Neuronal stem cell (in vitro differentiated cells): ENCODE data around the gene RBM43.
"Not testable (repeated sequence)": the region's sequence is repeated elsewhere in the genome, so short reads cannot be mapped to it uniquely, and the experiment has no call there.

Experiments used
- DNase-seq: peaks from one replicate; pipeline ENCODE4 v3.0.0-alpha.2; 2013; ENCODE audit warnings: low spot score
- H2AFZ ChIP-seq: one replicate; pipeline ENCODE4 v1.6.1; 2013; ENCODE audit warnings: mild to moderate bottlenecking, low read length, inconsistent platforms
- H2AK5ac ChIP-seq: 2 replicates; pipeline ENCODE4 v1.6.1; 2013; ENCODE audit warnings: low read depth, mild to moderate bottlenecking, inconsistent platforms, low read length, moderate library complexity, mixed read lengths
- H2BK120ac ChIP-seq: 2 replicates; pipeline ENCODE4 v1.6.1; 2013; ENCODE audit warnings: low read depth, mild to moderate bottlenecking, inconsistent platforms, low read length, moderate library complexity, mixed read lengths
- H2BK12ac ChIP-seq: one replicate; pipeline ENCODE4 v1.6.1; 2013; ENCODE audit warnings: low read length, inconsistent platforms
- H2BK15ac ChIP-seq: 2 replicates; pipeline ENCODE4 v1.6.1; 2013; ENCODE audit warnings: mild to moderate bottlenecking, low read length, inconsistent platforms, mixed read lengths
- H2BK5ac ChIP-seq: one replicate; pipeline ENCODE4 v1.6.1; 2013; ENCODE audit warnings: inconsistent platforms, mild to moderate bottlenecking, low read length, moderate library complexity
- H3K14ac ChIP-seq: one replicate; pipeline ENCODE4 v1.6.1; 2013; ENCODE audit warnings: low read length, inconsistent platforms
- H3K18ac ChIP-seq: 2 replicates; pipeline ENCODE4 v1.6.1; 2013; ENCODE audit warnings: low read length, inconsistent platforms
- H3K23ac ChIP-seq: 2 replicates; pipeline ENCODE4 v1.6.1; 2013; ENCODE audit warnings: low read depth, mild to moderate bottlenecking, mixed read lengths, low read length, inconsistent platforms; ENCODE audit not compliant: poor library complexity
- H3K27ac ChIP-seq: replicated peaks from 3 replicates; pipeline ENCODE4 v1.5.1; 2013; ENCODE audit warnings: low read length, inconsistent platforms
- H3K27me3 ChIP-seq, 3 experiments: 2 replicates each; pipeline ENCODE4 v1.6.1; 2013; ENCODE audit warnings: low read length in 3 of 3, mild to moderate bottlenecking in 2 of 3, inconsistent platforms in 1 of 3, low read depth in 1 of 3, mixed read lengths in 1 of 3, moderate library complexity in 1 of 3; ENCODE audit not compliant: control insufficient read depth in 3 of 3, insufficient read depth in 3 of 3
- H3K36me3 ChIP-seq, 2 donors: replicated peaks in 1 of 2; 2 replicates each; pipeline ENCODE4 v1.6.1; 2013; ENCODE audit warnings: low read length in 2 of 2; ENCODE audit not compliant: control insufficient read depth in 2 of 2, insufficient read depth in 2 of 2
- H3K4ac ChIP-seq: 2 replicates; pipeline ENCODE4 v1.6.1; 2013; ENCODE audit warnings: inconsistent platforms, mild to moderate bottlenecking, low read length, moderate library complexity
- H3K4me1 ChIP-seq, 2 donors: 1 replicate in 1 of 2; 2 replicates in 1 of 2; pipeline ENCODE4 v1.6.1; 2013; ENCODE audit warnings: low read length in 2 of 2, low read depth in 1 of 2; ENCODE audit not compliant: control insufficient read depth in 2 of 2, insufficient read depth in 1 of 2
- H3K4me2 ChIP-seq: one replicate; pipeline ENCODE4 v1.6.1; 2013; ENCODE audit warnings: mild to moderate bottlenecking, low read length, inconsistent platforms; ENCODE audit not compliant: insufficient read depth, poor library complexity, severe bottlenecking
- H3K4me3 ChIP-seq, 2 donors: 2 replicates each; pipeline ENCODE4 v1.5.1; 2013; ENCODE audit warnings: low read length in 2 of 2, mild to moderate bottlenecking in 2 of 2, inconsistent platforms in 1 of 2, moderate library complexity in 1 of 2
- H3K79me1 ChIP-seq: one replicate; pipeline ENCODE4 v1.6.1; 2013; ENCODE audit warnings: low read depth, mild to moderate bottlenecking, inconsistent platforms, low read length, moderate library complexity
- H3K9ac ChIP-seq: one replicate; pipeline ENCODE4 v1.6.1; 2013; ENCODE audit warnings: mild to moderate bottlenecking, low read depth, low read length, inconsistent platforms; ENCODE audit not compliant: poor library complexity
- H3K9me3 ChIP-seq, 2 donors: replicated peaks in 1 of 2; 2 replicates each; pipeline versions ENCODE3 to v1.6.1; 2013; ENCODE audit warnings: low read length in 2 of 2, mild to moderate bottlenecking in 2 of 2, inconsistent platforms in 1 of 2, low read depth in 1 of 2, mixed read lengths in 1 of 2, moderate library complexity in 1 of 2; ENCODE audit not compliant: control insufficient read depth in 2 of 2, insufficient read depth in 1 of 2
- H4K8ac ChIP-seq: one replicate; pipeline ENCODE4 v1.6.1; 2013; ENCODE audit warnings: low read depth, mild to moderate bottlenecking, inconsistent platforms, low read length, moderate library complexity
- H4K91ac ChIP-seq: one replicate; pipeline ENCODE4 v1.6.1; 2013; ENCODE audit warnings: low read length, low read depth, mild to moderate bottlenecking, inconsistent platforms; ENCODE audit not compliant: poor library complexity
- WGBS, 2 donors: extraction: QIAGEN DNeasy Blood & Tissue Kit; methylation state at CpG; one replicate each; pipeline ENCODE4 v1.1.7; 2013; ENCODE audit warnings: missing lambda C conversion rate in 2 of 2, mixed read lengths in 1 of 2; ENCODE audit not compliant: insufficient read length in 2 of 2, insufficient replicate concordance in 1 of 2; ENCODE audit errors: extremely low coverage in 2 of 2; 5-methylcytosine and 5-hydroxymethylcytosine counted together

RBM43 gene

DNA sequence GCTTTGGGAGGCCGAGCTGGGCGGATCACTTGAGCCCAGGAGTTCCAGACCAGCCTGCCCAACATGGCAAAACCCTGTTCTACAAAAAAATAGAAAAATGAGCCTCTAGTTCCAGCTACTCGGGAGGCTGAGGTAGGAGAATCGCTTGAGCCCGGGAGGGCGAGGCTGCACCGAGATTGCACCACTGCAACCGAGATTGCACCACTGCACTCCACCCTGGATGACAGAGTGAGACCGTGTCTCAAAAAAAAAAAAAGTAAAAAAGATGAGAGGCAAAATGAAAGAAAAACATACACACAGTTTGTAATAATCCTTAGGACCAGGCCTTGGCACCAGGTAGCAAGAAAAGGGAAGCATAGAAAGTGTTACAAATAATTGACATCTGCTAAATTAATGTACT lies 22.0 kb downstream of the RBM43 start:
- Histone ChIP-seq H2BK15ac (no peak overlapping the region), H2BK5ac (no peak overlapping the region), H2BK12ac (no peak overlapping the region), H3K4me2 (no peak overlapping the region), H3K27ac (no peak overlapping the region), H2AFZ (no peak overlapping the region), H3K9ac (no peak overlapping the region), H3K79me1 (no peaks in the 10 kb centered on the region), H3K27me3 (no peaks in the 10 kb centered on the region), H3K14ac (no peak overlapping the region), H3K4me3 (no peak overlapping the region), H3K36me3 (no peaks in the 10 kb centered on the region), H3K4ac (no peak overlapping the region), H4K8ac (no peak overlapping the region), H4K91ac (no peak overlapping the region), H3K4me1 (no peaks in the 10 kb centered on the region), H2BK120ac (no peak overlapping the region), H3K18ac (no peak overlapping the region), H3K23ac (no peak overlapping the region), H3K9me3 (no peaks in the 10 kb centered on the region), H2AK5ac (no peak overlapping the region)
- no CpG with 5 or more reads among the region's 9 CpGs for WGBS, 2 donors
- DNase-seq, result no peak

DNA sequence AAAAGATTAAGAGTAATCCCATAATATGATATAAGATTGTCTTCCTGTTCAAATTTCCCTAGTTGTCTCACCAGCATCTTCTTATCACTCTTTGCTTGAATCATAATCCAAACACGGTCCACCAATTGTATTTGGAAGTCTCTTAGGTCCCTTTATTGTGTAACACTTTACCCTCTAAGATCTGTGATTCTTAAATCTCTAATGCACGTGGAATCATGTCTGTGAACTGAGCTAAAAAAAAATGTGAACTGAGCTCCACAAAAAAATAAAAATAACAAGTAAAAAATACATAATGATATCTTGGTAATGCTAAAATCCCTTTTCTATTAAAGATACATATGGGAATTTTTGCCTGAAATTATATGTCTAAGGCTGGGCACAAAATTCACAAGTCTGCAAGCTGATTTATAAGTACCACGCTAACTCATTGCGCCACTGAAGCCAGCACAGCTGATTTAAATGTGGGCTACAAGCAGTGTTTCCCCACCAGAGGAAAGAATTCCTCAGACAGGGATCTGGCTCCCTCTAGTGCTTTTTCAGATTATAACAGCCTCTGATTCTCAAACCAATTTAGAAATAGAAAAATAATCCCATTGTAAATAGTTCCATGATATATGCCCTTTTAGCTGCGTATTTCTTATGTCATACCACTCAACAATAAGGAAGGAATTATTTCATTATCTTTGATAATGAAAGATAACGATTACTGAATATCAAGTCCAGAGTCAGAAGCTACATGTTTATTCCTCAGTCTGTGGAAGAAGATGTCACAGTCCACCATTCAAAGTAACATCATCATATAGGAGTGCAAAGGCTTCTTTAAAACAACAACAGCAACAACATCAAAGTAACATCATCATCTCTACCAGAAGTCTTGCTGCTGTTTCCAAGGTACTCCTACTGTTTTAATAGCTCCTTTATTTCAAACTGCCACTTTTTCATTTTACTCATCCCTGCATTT lies 22.9 kb downstream of the RBM43 start:
- no peaks in the 10 kb centered on the region for H3K79me1 ChIP-seq
- no peak overlapping the region for H2BK5ac ChIP-seq
- H4K8ac ChIP-seq, result no peak overlapping the region
- no peak overlapping the region for H3K14ac ChIP-seq
- H4K91ac ChIP-seq, result no peak overlapping the region
- H3K23ac ChIP-seq, result no peak overlapping the region
- no peak overlapping the region for H2AK5ac ChIP-seq
- H3K27ac ChIP-seq, result no peak overlapping the region
- no peak overlapping the region for H3K9ac ChIP-seq
- no peaks in the 10 kb centered on the region for H3K9me3 ChIP-seq
- H2BK120ac ChIP-seq, result no peak overlapping the region
- no peak overlapping the region for H3K4ac ChIP-seq
- no peaks in the 10 kb centered on the region for H3K36me3 ChIP-seq
- no CpG with 5 or more reads among the region's 6 CpGs for WGBS, 2 donors
- H2BK15ac ChIP-seq, result no peak overlapping the region
- DNase-seq, result peak; percentile 59
- H3K18ac ChIP-seq, result no peak overlapping the region
- no peaks in the 10 kb centered on the region for H3K4me1 ChIP-seq
- H3K27me3 ChIP-seq, result no peaks in the 10 kb centered on the region
- no peak overlapping the region for H3K4me2 ChIP-seq
- no peak overlapping the region for H2AFZ ChIP-seq
- no peak overlapping the region for H3K4me3 ChIP-seq
- H2BK12ac ChIP-seq, result no peak overlapping the region

DNA sequence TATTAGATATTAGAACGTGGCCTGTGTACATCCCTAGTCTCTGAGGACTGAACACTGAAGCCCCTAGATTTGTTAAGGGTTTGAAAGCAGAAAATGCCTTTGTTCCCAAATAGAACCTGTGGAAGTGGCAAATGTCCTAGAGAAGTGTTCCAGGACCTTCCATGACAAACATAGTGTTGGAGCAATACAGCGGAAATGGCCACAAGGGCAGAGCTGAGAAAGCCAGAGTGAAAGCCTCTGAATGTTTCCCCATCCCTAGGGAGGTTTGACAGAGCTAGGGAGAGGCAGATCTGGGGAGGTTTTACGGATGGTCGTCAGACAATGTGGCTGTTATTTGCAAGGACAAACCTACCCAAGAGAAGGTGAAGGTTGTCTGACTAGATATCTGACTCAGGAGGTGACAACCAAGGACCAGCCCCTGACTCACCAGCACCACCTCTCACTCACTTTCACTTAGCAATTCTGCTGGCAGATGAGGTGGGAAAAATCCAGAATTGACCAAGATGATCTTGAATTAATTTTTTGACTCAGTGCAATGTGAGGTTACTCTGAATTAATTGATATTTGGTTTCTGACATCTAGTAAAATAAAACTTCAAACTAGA lies 24.1 kb downstream of the RBM43 start:
- Histone ChIP-seq H3K79me1 (no peaks in the 10 kb centered on the region), H3K4me2 (no peak overlapping the region), H3K4ac (no peak overlapping the region), H4K8ac (no peak overlapping the region), H3K36me3 (no peaks in the 10 kb centered on the region), H3K9ac (no peak overlapping the region), H2AFZ (no peak overlapping the region), H3K18ac (no peak overlapping the region), H3K9me3 (no peaks in the 10 kb centered on the region), H2BK12ac (no peak overlapping the region), H2BK5ac (no peak overlapping the region), H3K27me3 (no peaks in the 10 kb centered on the region), H3K23ac (no peak overlapping the region), H3K27ac (no peak overlapping the region), H2BK15ac (no peak overlapping the region), H2AK5ac (no peak overlapping the region), H3K14ac (no peak overlapping the region), H4K91ac (no peak overlapping the region), H3K4me1 (no peaks in the 10 kb centered on the region), H3K4me3 (no peak overlapping the region), H2BK120ac (no peak overlapping the region)
- DNase-seq, result no peak
- WGBS, 2 donors, result no CpG with 5 or more reads among the region's 4 CpGs

DNA sequence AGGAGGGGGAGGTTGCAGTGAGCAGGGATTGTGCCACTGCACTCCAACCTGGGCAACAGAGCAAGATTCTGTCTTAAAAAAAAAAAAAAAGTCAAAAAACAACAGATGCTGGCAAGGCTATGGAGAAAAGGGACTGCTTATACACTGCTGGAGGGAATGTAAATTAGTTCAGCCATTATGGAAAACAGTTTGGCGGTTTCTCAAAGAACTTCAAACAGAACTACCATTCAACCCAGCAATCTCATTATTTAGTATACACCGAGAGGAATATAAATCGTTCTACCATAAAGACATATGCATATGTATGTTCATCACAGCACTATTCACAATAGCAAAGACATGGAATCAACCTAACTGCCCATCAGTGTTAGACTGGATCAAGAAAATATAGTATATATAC lies 27.9 kb downstream of the RBM43 start:
- H4K91ac ChIP-seq, H2AK5ac ChIP-seq, H3K4me3 ChIP-seq, H2BK15ac ChIP-seq, H3K14ac ChIP-seq, H4K8ac ChIP-seq, H3K79me1 ChIP-seq, H3K9me3 ChIP-seq, H3K4me2 ChIP-seq, H3K23ac ChIP-seq, H3K27ac ChIP-seq, H3K9ac ChIP-seq, H2AFZ ChIP-seq, H3K4me1 ChIP-seq, H2BK12ac ChIP-seq, H3K4ac ChIP-seq, H3K27me3 ChIP-seq, H3K18ac ChIP-seq, DNase-seq, H2BK120ac ChIP-seq, H2BK5ac ChIP-seq, H3K36me3 ChIP-seq: not testable (repeated sequence)
- WGBS, 2 donors, result no CpG with 5 or more reads among the region's 3 CpGs
